HepG2 (cell line): ENCODE data around the gene WTAP. TPM values are rescaled to one million over a fixed set of nuclear protein-coding genes. Genes with fewer than 3 reads are reported as not detected.

Experiments used
- FOXK2 ChIP-seq: fragments of 450-650 bp; IDR thresholded peaks from 2 replicates; pipeline ENCODE4 v1.6.1; 2016
- FOXO4 ChIP-seq: sonication (generic); formaldehyde crosslinking; conservative IDR thresholded peaks from 2 replicates; pipeline ENCODE4 v1.8.1; 2023; ENCODE audit warnings: missing genetic modification reagents
- GMEB2 ChIP-seq: IDR thresholded peaks from 2 replicates; pipeline ENCODE4 v1.6.1; 2016; ENCODE audit warnings: missing biosample characterization, missing genetic modification reagents, low read depth
- JARID2 ChIP-seq: sonication (generic); formaldehyde crosslinking; IDR thresholded peaks from 2 replicates; pipeline ENCODE4 v1.8.1; 2023; ENCODE audit warnings: missing genetic modification reagents, inconsistent platforms; ENCODE audit not compliant: insufficient replicate concordance
- PLSCR1 ChIP-seq: sonication (generic); formaldehyde crosslinking; IDR thresholded peaks from 2 replicates; pipeline ENCODE4 v1.5.0; 2020; ENCODE audit warnings: missing genetic modification reagents, mild to moderate bottlenecking, borderline replicate concordance
- REXO4 ChIP-seq: sonication (generic); formaldehyde crosslinking; IDR thresholded peaks from 2 replicates; pipeline ENCODE4 v1.8.0; 2022; ENCODE audit warnings: missing genetic modification reagents, mild to moderate bottlenecking, borderline replicate concordance
- RFX3 ChIP-seq: IDR thresholded peaks from 2 replicates; pipeline ENCODE4 v1.6.1; 2016; ENCODE audit warnings: missing biosample characterization, missing genetic modification reagents
- SAFB2 ChIP-seq: sonication (generic); formaldehyde crosslinking; IDR thresholded peaks from 2 replicates; pipeline ENCODE4 v1.5.1; 2020; ENCODE audit warnings: missing genetic modification reagents, low read depth, mild to moderate bottlenecking, borderline replicate concordance
- SALL1 ChIP-seq: sonication (generic); formaldehyde crosslinking; IDR thresholded peaks from 2 replicates; pipeline ENCODE4 v1.8.0; 2022; ENCODE audit warnings: mild to moderate bottlenecking, missing genetic modification reagents
- TFDP1 ChIP-seq: IDR thresholded peaks from 2 replicates; pipeline ENCODE4 v1.6.1; 2016; ENCODE audit warnings: missing compliant biosample characterization, missing genetic modification reagents, borderline replicate concordance
- ZBTB43 ChIP-seq: sonication (generic); formaldehyde crosslinking; conservative IDR thresholded peaks from 2 replicates; pipeline ENCODE4 v1.4.0; 2020; ENCODE audit warnings: missing genetic modification reagents
- ZBTB46 ChIP-seq: sonication (generic); formaldehyde crosslinking; IDR thresholded peaks from 2 replicates; pipeline ENCODE4 v1.4.0; 2020; ENCODE audit warnings: mild to moderate bottlenecking, missing genetic modification reagents, borderline replicate concordance
- ZMYM4 ChIP-seq: sonication (generic); formaldehyde crosslinking; IDR thresholded peaks from 2 replicates; pipeline ENCODE4 v1.8.1; 2023; ENCODE audit warnings: mild to moderate bottlenecking, missing genetic modification reagents
- ZNF232 ChIP-seq: sonication (generic); formaldehyde crosslinking; IDR thresholded peaks from 2 replicates; pipeline ENCODE4 v1.4.0; 2020; ENCODE audit warnings: missing genetic modification reagents, borderline replicate concordance
- ZNF256 ChIP-seq: sonication (generic); formaldehyde crosslinking; conservative IDR thresholded peaks from 2 replicates; pipeline ENCODE4 v1.4.0; 2020; ENCODE audit warnings: missing genetic modification reagents
- ZNF430 ChIP-seq: sonication (generic); formaldehyde crosslinking; IDR thresholded peaks from 2 replicates; pipeline ENCODE4 v1.9.0; 2021; ENCODE audit warnings: mild to moderate bottlenecking, missing genetic modification reagents
- ZNF572 ChIP-seq: sonication (generic); formaldehyde crosslinking; IDR thresholded peaks from 2 replicates; pipeline ENCODE4 v1.5.1; 2020; ENCODE audit warnings: mild to moderate bottlenecking, missing genetic modification reagents
- ZNF691 ChIP-seq: sonication (generic); formaldehyde crosslinking; IDR thresholded peaks from 2 replicates; pipeline ENCODE4 v1.4.0; 2020; ENCODE audit warnings: missing genetic modification reagents, low read depth, mild to moderate bottlenecking, borderline replicate concordance
- ZNF773 ChIP-seq: sonication (generic); formaldehyde crosslinking; IDR thresholded peaks from 2 replicates; pipeline ENCODE4 v1.4.0; 2020; ENCODE audit warnings: missing genetic modification reagents, borderline replicate concordance
- polyA plus RNA-seq, 8 experiments: library from polyadenylated mRNA; depleted of rRNA in 3 of 8; stranded (reverse) in 7 of 8; unstranded in 1 of 8; fragments of >200 nt; fragmentation: Illumina TruSeq in 4 of 8; extraction: Trizol in 4 of 8; gene quantifications; 2 replicates each; pipeline versions ENCODE4 v1.2.1 to v1.2.3, GENCODE V29; 2011 to 2016; ENCODE audit warnings: low read depth in 4 of 8, missing spikeins in 1 of 8, mixed read lengths in 1 of 8; ENCODE audit not compliant: insufficient read depth in 1 of 8
- total RNA-seq, 5 experiments: library from RNA; depleted of rRNA; stranded (reverse); fragments of >200 nt; fragmentation: Illumina TruSeq; extraction: Trizol; gene quantifications; 2 replicates each; pipeline ENCODE4 v1.2.3, GENCODE V29; 2016; ENCODE audit warnings: low read depth in 1 of 5

The WTAP gene
- total and polyA plus RNA-seq, 2 of the 13 experiments (the other 11 are each of a cell fraction or from before 2014, with no cell fraction given): 31.6 to 167 TPM

GRCh38 chr6:159693128-159693893 lies 34.0 kb upstream of the WTAP start, which contains the start of gene SOD2 (continued):
- TF ChIP-seq ZNF256 (CRISPR knock-in tag): peak; percentile 80; the same call in 1 of the 2 replicates
- TF ChIP-seq ZNF232 (CRISPR knock-in tag): no peak; the same call in none of the 2 replicates
- TF ChIP-seq ZMYM4: peak; percentile 84
- no peak for TF ChIP-seq JARID2
- TF ChIP-seq FOXO4: 0 out of 2 replicates have a peak, but pooled peaks have one; percentile 12
- TF ChIP-seq ZNF430 (CRISPR knock-in tag): peak; percentile 85
- no peak for TF ChIP-seq RFX3 (CRISPR knock-in tag)
- peak; percentile 84 for TF ChIP-seq ZNF773
- no peak; the same call in 1 of the 2 replicates for TF ChIP-seq ZBTB43 (CRISPR knock-in tag)
- peak; percentile 4; the same call in 1 of the 2 replicates for TF ChIP-seq GMEB2 (CRISPR knock-in tag)
- peak; percentile 32 for TF ChIP-seq SAFB2 (CRISPR knock-in tag)
- TF ChIP-seq REXO4 (CRISPR knock-in tag): peak; percentile 87; the same call in 1 of the 2 replicates
- TF ChIP-seq PLSCR1 (CRISPR knock-in tag): no peak
- peak; percentile 90 for TF ChIP-seq ZNF572 (CRISPR knock-in tag)
- peak; percentile 85 for TF ChIP-seq TFDP1 (CRISPR knock-in tag)
- peak; percentile 53; the same call in 1 of the 2 replicates for TF ChIP-seq ZNF691 (CRISPR knock-in tag)
- peak; percentile 96 for TF ChIP-seq FOXK2
- peak; percentile 89 for TF ChIP-seq SALL1 (CRISPR knock-in tag)
- TF ChIP-seq ZBTB46 (CRISPR knock-in tag): peak; percentile 40; the same call in 1 of the 2 replicates
